GM21360 (cell line): ENCODE results near the gene KATNB1.
"Not testable (repeated sequence)": the region's sequence is repeated elsewhere in the genome, so short reads cannot be mapped to it uniquely, and the experiment has no call there.

ENCODE experiments used
- ATAC-seq: cut with Tn5 transposase; IDR thresholded peaks from one replicate; pipeline ENCODE4 v1.9.1; 2021; ENCODE audit warnings: mild to moderate bottlenecking, moderate library complexity; ENCODE audit not compliant: unreplicated experiment

The KATNB1 gene

GRCh38 chr16:57788252-57788841 is 52.8 kb downstream of the KATNB1 start:
- no peak for ATAC-seq

DNA sequence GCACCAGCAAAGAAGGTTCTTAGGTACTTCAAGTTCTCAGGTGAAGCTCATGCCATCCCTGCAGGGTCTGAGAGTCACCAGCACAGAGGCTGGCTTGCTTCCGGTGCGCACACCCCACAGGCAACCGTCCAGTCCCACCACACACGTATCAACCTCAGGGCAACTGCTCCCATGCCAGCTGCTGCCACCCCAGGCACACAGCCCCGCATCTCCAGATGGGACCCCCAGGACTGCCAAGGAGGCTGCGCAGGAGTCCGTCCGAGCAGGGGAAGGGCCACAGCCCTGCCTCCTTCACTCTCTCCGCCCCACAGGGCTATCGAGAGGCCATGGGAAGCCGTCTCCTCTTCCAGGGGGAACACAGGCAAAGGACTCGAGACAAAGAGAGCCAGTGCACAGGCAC is 53.4 kb downstream of the KATNB1 start:
- ATAC-seq, result no peak

DNA sequence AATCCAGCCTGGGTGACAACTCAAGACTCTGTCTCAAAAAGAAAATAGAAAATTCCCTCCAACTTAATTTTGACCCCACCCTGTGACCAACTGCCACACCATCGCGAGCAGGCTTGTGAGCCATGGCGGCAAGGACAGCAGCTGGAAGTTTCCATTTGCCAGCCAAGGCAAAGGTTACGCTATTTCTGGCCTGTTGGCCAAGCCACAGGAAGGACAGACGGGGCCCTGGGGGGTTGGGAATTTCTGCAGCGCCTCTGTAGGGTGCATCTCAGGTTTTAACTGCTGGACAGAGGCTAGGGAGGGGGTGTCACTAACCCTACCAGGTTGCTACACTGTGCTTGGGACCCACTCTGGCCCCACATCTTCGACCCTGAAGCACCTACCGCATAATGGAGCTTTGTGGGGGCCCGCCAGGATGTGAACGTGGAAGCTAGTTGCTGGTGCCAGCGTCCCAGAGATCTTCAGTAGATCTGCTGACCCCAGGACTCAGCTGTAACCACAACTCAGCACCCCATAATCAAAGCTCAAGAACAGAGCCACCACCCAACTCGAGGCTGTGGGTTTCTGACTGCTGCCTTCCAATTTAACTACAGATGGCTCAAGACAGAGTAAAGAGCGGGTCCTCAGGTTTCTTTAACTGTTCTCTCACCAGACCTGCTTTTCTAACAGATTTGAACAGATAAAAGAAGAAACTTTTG is 55.8 kb downstream of the KATNB1 start:
- no peak for ATAC-seq

DNA sequence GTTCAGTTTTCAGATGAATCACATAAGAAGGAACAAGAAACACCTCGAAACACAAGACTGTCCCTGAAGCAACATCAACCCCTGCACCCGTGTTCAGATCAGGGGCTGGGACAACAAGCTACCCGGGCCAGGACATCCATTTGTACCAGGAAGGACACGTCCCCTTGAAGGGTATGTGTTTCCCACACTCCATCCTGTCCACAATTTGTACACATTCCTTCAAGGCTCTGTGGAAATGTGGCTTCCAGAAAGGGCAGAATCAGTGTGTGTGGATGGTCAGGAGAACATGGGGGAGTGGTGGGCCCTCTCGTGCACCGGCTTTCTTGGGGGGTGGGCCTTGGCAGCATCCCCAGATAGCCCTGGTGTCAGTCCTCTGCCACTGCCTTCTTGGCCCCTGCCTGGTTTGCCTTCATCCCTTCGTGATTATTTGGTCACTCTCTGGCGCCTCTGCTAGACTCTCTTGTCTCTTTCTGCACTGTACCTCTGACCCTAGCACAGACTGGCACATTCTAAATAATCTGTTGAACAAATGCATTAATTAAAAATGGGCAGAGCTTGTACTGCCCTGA is 56.4 kb downstream of the KATNB1 start:
- ATAC-seq, result no peak

- ATAC-seq, result no peak
Measured at GRCh38 chr16:57794849-57795430, 59.4 kb downstream of the KATNB1 start.

DNA sequence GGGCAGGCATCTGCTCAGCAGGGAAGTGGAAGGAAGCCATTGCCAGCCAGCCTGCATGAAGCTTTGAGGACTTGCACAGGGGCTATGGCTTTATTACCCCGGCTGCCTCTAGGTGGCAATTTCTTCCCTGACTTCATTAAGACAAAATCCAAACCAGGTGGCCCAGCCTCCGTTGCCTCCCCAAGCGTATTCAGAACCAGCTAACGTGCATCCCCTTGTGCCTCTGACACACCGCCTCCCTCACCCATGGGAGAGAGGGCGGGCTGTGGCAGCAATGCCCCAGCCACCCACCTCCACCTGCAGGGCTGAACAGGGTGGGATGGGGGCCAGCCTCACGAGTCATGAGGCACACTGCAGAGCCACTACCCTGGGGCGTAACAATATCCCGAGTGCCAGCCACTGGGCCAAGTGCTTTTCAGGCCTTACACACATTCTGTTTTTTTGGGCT is 59.9 kb downstream of the KATNB1 start:
- ATAC-seq, result no peak

GRCh38 chr16:57796014-57796413 is 60.4 kb downstream of the KATNB1 start:
- not testable (repeated sequence) for ATAC-seq

DNA sequence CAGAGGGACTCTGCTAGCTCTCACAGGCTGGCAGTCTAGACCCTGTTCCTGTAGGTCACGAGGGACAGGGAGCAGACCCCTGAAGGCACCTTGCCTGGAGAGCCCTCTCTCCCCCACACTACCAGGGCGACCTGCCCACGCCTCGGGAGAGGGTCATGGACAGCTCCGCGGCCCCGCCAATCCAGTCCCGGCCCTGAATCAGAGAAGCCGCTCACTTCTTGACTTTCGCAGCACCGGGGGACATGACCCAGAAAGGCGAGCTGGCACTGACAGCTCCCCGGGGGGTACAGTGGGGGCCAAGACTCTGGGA is 61.6 kb downstream of the KATNB1 start:
- ATAC-seq, result no peak

GRCh38 chr16:57797526-57798266 is 62.1 kb downstream of the KATNB1 start:
- ATAC-seq, result no peak

- no peak for ATAC-seq
Measured at GRCh38 chr16:57798267-57798810, 62.8 kb downstream of the KATNB1 start.

DNA sequence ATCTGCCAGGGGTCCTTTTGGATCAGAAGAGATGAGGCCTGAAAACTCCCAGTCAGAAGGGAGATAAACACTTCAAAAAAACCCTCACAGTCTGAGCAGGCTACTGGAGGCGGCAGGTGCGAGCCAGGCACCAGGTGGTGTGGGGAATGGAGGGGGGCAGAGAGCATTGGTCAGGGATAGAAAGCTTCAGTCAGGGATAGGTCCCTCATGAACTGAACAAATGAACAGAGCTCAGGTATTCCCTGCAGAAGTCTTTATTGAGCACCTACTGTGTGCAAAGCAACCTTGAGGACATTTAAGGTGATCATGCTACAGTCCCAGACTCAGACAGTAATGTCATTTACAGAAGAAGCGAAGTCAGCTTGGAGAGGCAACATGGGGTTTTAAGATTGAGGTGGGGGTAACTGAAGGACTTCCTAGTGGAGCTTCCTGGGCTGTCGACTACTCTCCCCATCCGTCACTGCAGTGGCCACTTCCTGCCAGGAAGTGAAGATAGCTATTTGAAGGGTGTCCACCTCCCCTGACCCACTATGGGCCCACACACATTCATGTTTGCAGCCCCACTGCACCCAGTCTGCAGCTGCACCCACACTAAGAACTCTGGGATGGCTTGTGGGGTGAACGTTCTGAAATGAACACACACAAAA is 63.5 kb downstream of the KATNB1 start:
- ATAC-seq, result no peak

- ATAC-seq, result no peak
Measured at GRCh38 chr16:57799600-57800199, 64.1 kb downstream of the KATNB1 start.

DNA sequence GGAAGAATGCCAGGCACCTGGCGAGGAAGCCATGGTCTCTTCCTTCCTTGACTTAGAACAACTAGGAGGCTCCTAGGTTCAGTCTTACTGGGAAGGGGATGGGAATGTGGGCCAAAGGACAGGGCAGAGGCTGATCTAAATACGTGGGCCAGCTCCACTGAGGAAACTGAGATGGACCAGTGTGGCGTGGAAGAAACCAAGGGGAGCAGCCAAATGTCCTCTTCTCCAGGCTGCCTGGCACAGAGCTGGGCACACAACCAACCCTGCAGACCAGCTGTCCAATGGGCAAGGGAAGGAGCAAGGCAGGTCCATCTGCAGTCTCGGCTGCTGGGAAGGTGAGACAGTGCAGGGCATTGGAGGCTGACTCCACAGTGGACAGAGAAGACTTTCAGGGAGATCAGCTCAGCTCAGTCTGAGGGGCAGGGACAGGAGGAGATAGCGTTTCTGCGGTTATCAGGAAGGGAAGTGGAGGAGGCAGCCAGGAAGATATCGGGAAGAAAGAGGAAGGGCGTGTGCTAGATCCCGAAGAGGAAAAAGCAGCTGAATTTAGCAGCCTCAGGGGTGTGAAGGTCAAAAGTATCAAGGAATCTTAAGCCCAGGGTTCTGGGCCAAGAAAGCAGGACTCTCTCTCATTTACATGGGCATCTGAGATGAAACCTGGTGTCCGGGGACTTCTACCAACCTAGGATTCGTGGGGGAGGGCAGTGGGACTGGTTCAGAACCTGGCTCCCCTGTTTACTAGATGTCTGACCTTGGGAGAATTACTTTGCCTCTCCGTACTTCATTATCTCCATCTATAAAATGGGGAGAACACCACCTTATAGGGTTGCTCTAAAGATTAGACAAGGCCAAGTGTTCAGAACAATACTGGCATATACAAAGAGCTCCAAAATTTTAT is 64.9 kb downstream of the KATNB1 start:
- no peak for ATAC-seq

GRCh38 chr16:57801098-57801808 is 65.7 kb downstream of the KATNB1 start:
- ATAC-seq, result no peak

GRCh38 chr16:57801809-57802340 is 66.3 kb downstream of the KATNB1 start:
- no peak for ATAC-seq

DNA sequence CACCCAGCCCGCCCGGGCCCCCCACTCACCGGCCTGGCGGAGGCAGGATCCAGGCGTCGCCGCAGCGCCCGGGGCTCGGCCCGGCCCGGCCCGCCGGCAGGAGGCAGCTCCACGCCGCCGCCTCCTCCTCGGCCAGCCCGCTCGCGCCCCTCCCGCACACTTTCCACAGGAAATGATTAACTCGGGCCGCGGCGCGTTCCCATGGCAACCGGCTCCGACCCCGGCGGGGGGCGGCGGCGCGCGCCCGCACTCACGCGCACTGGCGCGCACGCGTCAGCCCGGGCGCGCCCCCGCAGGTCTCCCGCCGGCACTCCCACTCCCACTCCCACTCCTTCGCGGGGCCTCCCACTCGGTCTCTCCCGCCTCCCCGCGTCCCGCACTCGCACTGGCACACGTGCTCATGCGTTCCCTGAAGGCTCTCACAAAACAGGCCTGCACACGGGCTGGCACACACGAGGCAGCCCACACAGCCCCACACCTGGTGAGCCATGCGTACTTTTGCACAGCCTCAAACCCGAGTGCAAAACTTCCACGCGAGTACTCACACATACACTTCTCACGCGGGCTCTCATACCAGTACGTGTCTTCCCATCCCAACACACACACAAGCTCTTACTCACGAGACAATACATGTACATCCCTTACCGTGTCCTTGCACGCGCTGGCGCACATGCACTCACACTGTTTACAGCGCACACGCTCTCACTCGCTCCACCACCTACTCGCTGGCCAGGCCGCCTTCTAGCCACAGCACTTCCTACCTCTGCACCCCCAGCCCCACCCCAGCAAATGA is 67.0 kb downstream of the KATNB1 start, which contains the start of gene KIFC3:
KIFC3 (minus strand) TSS at position 151 of the 793 bp plus-strand sequence. CDS start 4,248 bp downstream, outside the sequence.
- no peak for ATAC-seq
